Astrocyte of the spinal cord (primary cell): ENCODE results near the gene RBFOX2.

ENCODE experiments used
- DNase-seq: peaks from one replicate; pipeline ENCODE4 v3.0.0; 2011; ENCODE audit warnings: low read depth, low spot score
- H3K4me3 ChIP-seq: 2 replicates; pipeline ENCODE4 v1.5.1; 2011; ENCODE audit warnings: low read depth, mild to moderate bottlenecking, low read length, moderate library complexity
- in situ Hi-C: cut with HindIII; loops from 2 replicates; pipeline ENCODE4 v1.10.0; 2017; ENCODE audit warnings: low sequenced_read_pairs
- TF ChIP-seq, protein P1 (sequence below): IDR thresholded peaks from 2 replicates; pipeline ENCODE4 v1.5.1; 2012; ENCODE audit warnings: low read depth, mild to moderate bottlenecking, low read length, inconsistent platforms

Gene RBFOX2

DNA sequence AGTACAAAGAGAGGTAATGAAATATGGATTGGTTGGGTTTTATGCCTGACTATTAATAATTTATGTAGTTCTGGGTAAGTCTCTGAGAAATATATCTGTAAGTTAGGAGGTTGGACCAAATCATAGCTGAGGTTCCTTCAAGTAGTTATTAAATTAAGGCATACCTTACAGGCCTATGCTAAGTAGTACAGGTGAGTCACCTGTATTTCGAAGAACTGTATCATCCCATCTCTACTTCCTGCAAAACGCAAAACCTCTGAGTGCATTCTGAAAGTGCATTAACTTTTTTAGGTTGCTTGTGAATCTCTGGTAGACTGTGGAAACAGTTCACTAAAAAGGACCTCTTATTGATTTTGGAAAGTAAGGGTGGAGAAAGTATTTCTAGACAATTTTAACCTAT, 273.9 kb downstream of the RBFOX2 start:
- TF ChIP-seq, protein P1, sequence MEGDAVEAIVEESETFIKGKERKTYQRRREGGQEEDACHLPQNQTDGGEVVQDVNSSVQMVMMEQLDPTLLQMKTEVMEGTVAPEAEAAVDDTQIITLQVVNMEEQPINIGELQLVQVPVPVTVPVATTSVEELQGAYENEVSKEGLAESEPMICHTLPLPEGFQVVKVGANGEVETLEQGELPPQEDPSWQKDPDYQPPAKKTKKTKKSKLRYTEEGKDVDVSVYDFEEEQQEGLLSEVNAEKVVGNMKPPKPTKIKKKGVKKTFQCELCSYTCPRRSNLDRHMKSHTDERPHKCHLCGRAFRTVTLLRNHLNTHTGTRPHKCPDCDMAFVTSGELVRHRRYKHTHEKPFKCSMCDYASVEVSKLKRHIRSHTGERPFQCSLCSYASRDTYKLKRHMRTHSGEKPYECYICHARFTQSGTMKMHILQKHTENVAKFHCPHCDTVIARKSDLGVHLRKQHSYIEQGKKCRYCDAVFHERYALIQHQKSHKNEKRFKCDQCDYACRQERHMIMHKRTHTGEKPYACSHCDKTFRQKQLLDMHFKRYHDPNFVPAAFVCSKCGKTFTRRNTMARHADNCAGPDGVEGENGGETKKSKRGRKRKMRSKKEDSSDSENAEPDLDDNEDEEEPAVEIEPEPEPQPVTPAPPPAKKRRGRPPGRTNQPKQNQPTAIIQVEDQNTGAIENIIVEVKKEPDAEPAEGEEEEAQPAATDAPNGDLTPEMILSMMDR: no peak
- no peak for DNase-seq
- H3K4me3 ChIP-seq: no peak overlapping the region
- in situ Hi-C loops: no loop called here

DNA sequence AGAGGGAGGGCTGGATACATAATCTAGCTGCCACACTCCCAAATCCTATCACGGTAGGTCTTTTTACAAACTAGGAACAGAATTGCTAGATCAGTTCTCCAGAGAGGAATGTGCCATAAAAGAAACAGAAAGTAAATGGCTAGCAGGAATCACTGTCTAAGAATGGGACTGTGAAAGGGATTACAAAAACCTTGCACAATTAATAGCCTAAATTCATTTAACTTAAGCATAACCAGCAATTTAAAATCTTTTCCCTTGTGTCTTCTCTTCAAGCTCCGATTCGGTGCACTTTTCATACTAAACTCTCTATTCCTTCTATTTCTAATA, 275.8 kb downstream of the RBFOX2 start:
- TF ChIP-seq, protein P1: no peak
- no peak overlapping the region for H3K4me3 ChIP-seq
- DNase-seq: no peak
- in situ Hi-C loops: no loop called here

DNA sequence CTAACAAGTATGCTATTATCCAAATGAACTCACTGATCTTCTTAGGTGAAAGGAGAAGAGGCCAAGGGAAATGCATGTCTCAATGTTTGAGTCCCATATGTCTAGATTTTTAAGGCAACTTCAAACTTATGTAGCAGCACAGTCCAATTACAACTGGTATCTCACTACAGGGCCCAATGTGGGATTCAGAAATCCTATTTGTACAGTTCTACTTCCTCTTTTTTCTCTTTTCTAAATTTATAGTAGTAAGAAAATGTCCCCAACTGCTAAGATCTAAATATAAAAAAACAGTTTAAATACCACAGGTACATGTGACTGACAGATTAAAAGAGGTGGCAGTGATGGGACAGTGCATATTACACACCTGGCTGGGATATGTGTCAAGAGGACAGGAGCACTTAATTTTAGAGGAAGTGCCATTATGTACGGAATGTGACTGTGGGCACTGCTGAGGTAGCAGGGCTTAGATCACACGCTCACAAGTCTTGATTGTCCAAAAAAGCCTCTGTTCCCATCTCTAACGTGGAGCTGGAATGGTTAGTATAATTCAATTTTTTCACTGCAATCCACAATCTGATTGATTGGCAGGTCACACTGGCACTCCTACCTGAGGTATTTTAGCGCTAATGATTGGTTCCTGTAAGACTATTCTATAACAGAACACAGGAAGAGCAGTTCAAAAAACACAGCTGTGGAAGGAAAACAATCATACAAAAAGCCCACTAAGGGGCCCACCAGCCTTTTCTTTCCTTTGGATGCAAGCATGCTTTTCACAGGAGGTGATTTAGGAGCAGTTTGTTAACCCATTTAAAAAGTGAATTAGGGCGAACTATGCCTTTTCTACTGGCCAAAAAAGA, 276.4 kb downstream of the RBFOX2 start:
- in situ Hi-C loops: no loop called here
- H3K4me3 ChIP-seq: no peak overlapping the region
- no peak for DNase-seq
- TF ChIP-seq, protein P1: no peak

DNA sequence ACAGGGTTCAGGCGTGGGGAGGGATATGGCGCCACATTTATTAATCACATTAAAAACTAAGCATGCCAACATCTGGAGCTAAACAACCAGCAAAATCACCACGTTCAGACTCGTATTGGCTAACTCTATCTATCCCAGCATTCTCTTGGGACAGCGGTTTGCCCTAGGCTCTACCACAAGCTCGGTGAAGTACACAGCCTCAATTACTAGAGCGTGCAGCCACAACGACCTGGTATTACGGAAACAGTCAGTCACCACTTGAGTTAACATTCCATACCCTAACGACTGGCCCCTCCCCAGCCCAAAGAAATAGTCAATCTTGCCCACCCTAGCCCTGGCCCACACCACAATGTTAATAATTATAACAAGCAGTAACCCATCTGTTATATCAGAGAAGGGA, 278.8 kb downstream of the RBFOX2 start:
- H3K4me3 ChIP-seq: no peak overlapping the region
- in situ Hi-C loops: no loop called here
- no peak for DNase-seq
- TF ChIP-seq, protein P1: no peak

DNA sequence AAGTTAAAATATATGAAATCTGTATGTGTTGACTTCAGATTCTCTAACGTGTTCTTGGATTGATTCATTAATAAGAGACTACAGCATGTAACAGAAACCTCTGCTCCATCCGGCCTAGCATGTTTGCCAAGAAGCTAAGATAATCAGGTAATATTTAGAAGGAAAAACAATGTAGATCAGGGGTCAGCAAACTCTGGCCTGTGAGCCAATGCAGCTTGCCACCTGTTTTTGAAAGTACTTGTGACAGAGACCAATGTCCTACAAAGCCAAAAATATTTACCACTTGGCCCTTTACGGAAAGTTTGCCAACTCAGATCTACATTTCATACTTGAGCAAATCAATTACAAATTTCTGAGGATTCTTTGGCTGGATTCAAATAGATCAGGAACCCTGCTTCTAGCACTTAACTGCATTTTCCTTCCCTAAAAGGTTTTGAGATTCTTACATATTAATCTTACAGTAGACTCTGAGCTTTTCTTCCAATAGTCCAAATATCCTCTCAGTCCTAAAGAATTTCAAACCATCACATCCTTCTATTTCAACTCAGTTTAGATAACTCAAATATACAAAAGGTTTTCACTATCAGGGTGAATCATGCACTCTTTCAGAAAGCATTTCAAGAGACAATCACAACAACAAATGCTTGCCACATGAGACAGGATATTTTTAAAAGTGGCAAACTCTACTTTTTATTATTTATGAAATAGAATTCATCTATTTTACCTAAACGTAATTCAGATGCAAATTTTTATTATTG, 281.5 kb downstream of the RBFOX2 start:
- H3K4me3 ChIP-seq: no peak overlapping the region
- DNase-seq: no peak
- in situ Hi-C loops: no loop called here
- TF ChIP-seq, protein P1: no peak

DNA sequence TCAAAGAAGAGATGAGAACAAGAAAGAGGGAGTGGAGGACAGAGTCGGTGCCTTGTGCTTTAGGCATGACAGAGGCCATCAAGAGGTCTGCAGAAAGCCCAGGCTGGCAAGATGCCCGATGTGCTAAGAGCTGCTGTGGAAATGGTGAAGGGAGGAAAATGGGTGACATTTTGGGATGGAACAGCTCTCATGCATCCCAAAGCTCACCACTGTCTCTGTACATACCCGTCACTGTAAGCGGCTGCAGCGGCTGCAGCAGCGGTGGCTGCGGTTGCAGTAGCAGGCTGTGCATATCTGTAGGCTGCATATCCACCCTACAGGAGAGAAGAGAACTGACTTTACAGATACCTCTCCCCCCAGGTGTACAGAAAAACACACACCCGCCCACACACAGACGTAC, 282.4 kb downstream of the RBFOX2 start:
- in situ Hi-C loops: no loop called here
- H3K4me3 ChIP-seq: no peak overlapping the region
- no peak for DNase-seq
- TF ChIP-seq, protein P1: no peak
